ENCODE results near the gene PFAS. TPM values are rescaled to one million over a fixed set of nuclear protein-coding genes. Genes with fewer than 3 reads are reported as not detected.

Gene PFAS
- total RNA-seq, 1 donor from 2014 or later: 37.2 TPM

GRCh38 chr17:8272421-8272820 lies 23.3 kb downstream of the PFAS start:
- TF ChIP-seq CTCF (conservative IDR thresholded peaks at IDR 0.05; ENCODE audit: low read depth, low read length): no peak
- no peak for DNase-seq (ENCODE audit: low read depth)
- no peak overlapping the region for H3K4me3 ChIP-seq (ENCODE audit: low read depth, low read length)

DNA sequence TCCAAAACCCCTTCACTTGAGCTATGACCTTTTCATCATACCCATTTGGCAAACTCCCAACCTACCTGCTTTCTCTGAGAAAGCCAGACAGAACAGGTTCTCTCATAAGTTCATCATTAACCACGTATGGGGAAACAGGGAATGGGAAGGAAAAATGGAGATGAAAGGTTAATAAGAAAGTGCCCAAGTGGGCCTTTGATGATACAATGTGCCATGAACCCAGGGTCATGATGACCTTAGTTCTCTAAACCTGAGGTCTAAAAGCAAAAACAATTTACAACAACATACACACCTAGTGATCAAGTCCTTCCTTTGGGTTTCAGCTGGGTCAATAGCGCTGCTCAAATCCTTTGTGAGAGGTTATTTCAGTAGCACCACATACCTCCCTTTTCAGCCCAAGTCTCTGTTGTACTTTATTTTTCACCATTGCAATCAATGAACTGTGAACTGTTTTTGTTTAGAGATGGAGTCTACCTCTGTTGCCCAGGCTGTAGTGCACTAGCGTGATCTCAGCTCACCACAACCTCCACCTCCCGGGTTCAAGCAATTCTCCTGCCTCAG lies 24.9 kb downstream of the PFAS start:
- H3K4me3 ChIP-seq (ENCODE audit: low read depth, low read length): no peak overlapping the region
- DNase-seq (ENCODE audit: low read depth): peak; percentile 49
- no peak for TF ChIP-seq CTCF (conservative IDR thresholded peaks at IDR 0.05; ENCODE audit: low read depth, low read length)

GRCh38 chr17:8274816-8275215 lies 25.7 kb downstream of the PFAS start:
- no peak overlapping the region for H3K4me3 ChIP-seq (ENCODE audit: low read depth, low read length)
- DNase-seq (ENCODE audit: low read depth): no peak
- TF ChIP-seq CTCF (conservative IDR thresholded peaks at IDR 0.05; ENCODE audit: low read depth, low read length): no peak

DNA sequence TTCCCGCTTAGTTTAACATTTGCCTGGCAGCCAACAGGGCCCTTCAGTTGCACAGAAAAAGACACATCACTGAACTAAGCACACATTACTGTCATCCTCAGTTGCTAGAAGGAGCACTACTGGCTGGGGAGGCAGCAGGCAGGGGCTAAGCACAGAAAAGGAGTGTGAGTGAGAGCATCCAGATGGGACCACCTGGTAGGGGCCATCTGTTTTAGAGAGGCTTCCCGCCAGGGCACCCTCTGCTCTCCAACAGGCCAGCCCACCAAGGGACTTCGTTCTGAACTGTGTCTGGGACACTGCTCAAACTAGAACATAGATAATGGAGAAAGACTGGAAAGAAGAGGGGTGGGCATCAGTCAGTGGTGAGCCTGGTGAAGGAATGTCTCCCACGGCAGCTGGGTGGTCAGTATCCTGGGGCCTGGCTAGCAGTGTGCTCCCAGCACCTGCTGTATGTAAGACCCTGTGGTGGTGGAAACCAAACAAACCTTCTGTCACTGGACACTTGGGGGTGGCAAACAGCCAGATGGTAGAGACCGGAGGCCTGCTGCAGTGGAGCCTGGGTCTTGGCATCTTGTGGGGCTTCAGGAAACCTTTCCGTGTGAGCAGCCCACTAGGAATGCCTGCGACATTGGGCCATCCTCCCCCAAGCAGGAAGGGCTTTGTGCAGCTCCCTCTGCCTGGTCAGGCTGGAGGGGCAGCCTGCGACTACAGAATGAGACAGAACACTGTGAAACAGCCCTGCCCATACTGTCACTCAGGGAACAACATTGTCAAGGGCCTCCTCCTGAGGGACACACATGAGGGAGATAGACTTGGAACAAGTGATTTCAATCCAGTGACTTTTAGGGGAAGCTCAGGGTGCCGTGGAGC lies 26.6 kb downstream of the PFAS start:
- no peak overlapping the region for H3K4me3 ChIP-seq (ENCODE audit: low read depth, low read length)
- DNase-seq (ENCODE audit: low read depth): no peak
- no peak for TF ChIP-seq CTCF (conservative IDR thresholded peaks at IDR 0.05; ENCODE audit: low read depth, low read length)

DNA sequence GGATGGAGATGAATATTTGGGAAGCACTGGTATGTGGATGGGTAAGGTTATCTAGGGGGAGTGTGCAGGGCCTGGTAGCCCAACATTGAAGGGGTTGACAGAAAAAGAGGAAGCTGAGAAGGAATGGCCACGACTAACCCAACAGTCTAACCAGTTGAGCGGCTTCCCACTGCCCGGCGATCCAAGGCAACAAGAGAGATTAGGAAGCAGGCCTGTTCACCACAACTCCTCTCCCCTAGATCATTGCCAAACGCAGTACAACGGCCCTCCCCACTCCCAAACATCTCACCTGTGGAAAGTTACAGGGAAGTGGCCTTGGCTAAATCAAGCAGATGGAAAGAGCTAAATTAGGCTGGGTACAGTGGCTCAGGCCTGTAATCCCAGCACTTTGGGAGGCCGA lies 28.2 kb downstream of the PFAS start:
- no peak overlapping the region for H3K4me3 ChIP-seq (ENCODE audit: low read depth, low read length)
- no peak for DNase-seq (ENCODE audit: low read depth)

DNA sequence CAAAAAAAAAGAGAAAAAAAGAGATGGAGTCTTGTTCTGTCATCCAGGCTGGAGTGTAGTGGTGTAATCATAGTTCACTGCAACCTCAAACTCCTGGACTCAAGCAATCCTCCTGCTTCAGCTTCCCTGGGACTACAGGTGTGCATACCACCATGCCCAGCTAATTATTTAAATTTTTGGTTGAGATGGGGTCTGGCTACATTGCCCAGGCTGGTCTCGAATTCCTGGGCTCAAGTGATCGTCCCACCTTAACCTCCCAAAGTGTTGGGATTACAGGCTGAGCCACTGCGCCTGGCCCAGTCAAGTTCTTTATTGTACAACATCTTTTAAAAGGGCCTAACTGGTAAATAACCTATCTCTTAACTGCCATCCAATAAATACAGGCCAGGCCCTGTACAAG lies 33.3 kb downstream of the PFAS start:
- no peak for DNase-seq (ENCODE audit: low read depth)

More for the DNA sequence above, 28.2 kb downstream of the PFAS start:
- no peak for TF ChIP-seq CTCF (conservative IDR thresholded peaks at IDR 0.05; ENCODE audit: low read depth, low read length)

More for the DNA sequence above, 33.3 kb downstream of the PFAS start:
- no peak overlapping the region for H3K4me3 ChIP-seq (ENCODE audit: low read depth, low read length)
- TF ChIP-seq CTCF (conservative IDR thresholded peaks at IDR 0.05; ENCODE audit: low read depth, low read length): no peak

All from epithelial cell of proximal tubule (primary cell).